Immature natural killer cell (primary cell): ENCODE data around the gene CACNG8. TPM values are rescaled to one million over a fixed set of nuclear protein-coding genes. Genes with fewer than 3 reads are reported as not detected.

ENCODE experiments used
- DNase-seq, 3 donors: peaks; one replicate each; pipeline ENCODE4 v3.0.0; 2022; ENCODE audit warnings: mixed read lengths in 1 of 3
- H3K27ac Mint-ChIP-seq, 6 donors: one replicate each; pipeline ENCODE4 v1.8.0; 2020; ENCODE audit warnings: mixed read lengths in 6 of 6, mild to moderate bottlenecking in 5 of 6, inconsistent platforms in 4 of 6, moderate library complexity in 3 of 6
- H3K27me3 Mint-ChIP-seq, 3 donors: one replicate each; pipeline ENCODE4 v1.8.0; 2020 to 2021; ENCODE audit warnings: low read depth in 3 of 3, mild to moderate bottlenecking in 3 of 3, mixed read lengths in 3 of 3, moderate library complexity in 3 of 3, inconsistent platforms in 1 of 3
- H3K36me3 Mint-ChIP-seq, 3 donors: one replicate each; pipeline ENCODE4 v1.8.0; 2020; ENCODE audit warnings: mixed read lengths in 3 of 3, inconsistent platforms in 2 of 3, mild to moderate bottlenecking in 2 of 3
- H3K4me1 Mint-ChIP-seq, 2 donors: one replicate each; pipeline ENCODE4 v1.8.0; 2020; ENCODE audit warnings: inconsistent platforms in 2 of 2, mild to moderate bottlenecking in 2 of 2, mixed read lengths in 2 of 2, moderate library complexity in 1 of 2
- H3K4me3 Mint-ChIP-seq, 5 donors: one replicate each; pipeline ENCODE4 v1.8.0; 2020; ENCODE audit warnings: mild to moderate bottlenecking in 5 of 5, mixed read lengths in 5 of 5, inconsistent platforms in 3 of 5, moderate library complexity in 3 of 5
- H3K9me3 Mint-ChIP-seq, 6 donors: one replicate each; pipeline ENCODE4 v1.8.0; 2020; ENCODE audit warnings: mild to moderate bottlenecking in 6 of 6, mixed read lengths in 6 of 6, inconsistent platforms in 4 of 6, moderate library complexity in 3 of 6
- polyA plus RNA-seq, 3 donors: library from polyadenylated mRNA; unstranded; fragments of 300-500 nt; fragmentation: Illumina TruSeq; gene quantifications; one replicate each; pipeline ENCODE4 v1.2.3, GENCODE V29; 2021

The CACNG8 gene
- polyA plus RNA-seq, 3 donors from 2014 or later: not detected

- H3K27me3 Mint-ChIP-seq: peaks cover 0 to 8% (median 5%) of the 10 kb centered on the region in 3 donors
- no peaks in the 10 kb centered on the region for H3K9me3 Mint-ChIP-seq
- no peak for DNase-seq
- H3K36me3 Mint-ChIP-seq: no peaks in the 10 kb centered on the region
- no peak overlapping the region for H3K4me3 Mint-ChIP-seq
- no peaks in the 10 kb centered on the region for H3K4me1 Mint-ChIP-seq
- no peak overlapping the region for H3K27ac Mint-ChIP-seq
Observed at GRCh38 chr19:53951947-53952346, 10.8 kb upstream of the CACNG8 start.

- Mint-ChIP-seq H3K9me3 (no peaks in the 10 kb centered on the region), H3K27me3 (peaks cover 6 to 14% (median 10%) of the 10 kb centered on the region in 3 donors), H3K4me3 (no peak overlapping the region), H3K4me1 (no peaks in the 10 kb centered on the region), H3K36me3 (no peaks in the 10 kb centered on the region), H3K27ac (no peak overlapping the region)
- no peak for DNase-seq
Observed at GRCh38 chr19:53953383-53953782, 9.4 kb upstream of the CACNG8 start.

GRCh38 chr19:53957448-53958167, 5.1 kb upstream of the CACNG8 start:
- Mint-ChIP-seq H3K4me3 (peak overlapping the region in 1 of 5 donors; percentile 51), H3K27ac (no peak overlapping the region), H3K27me3 (peaks cover 25 to 41% (median 27%) of the 10 kb centered on the region in 3 donors), H3K9me3 (peaks cover 0 to 2% (median 0%) of the 10 kb centered on the region in 6 donors), H3K4me1 (no peaks in the 10 kb centered on the region), H3K36me3 (peaks cover 0 to 4% (median 0%) of the 10 kb centered on the region in 3 donors)
- no peak for DNase-seq

GRCh38 chr19:53958168-53958571, 4.6 kb upstream of the CACNG8 start:
- H3K4me3 Mint-ChIP-seq: no peak overlapping the region
- H3K27ac Mint-ChIP-seq: no peak overlapping the region
- peaks cover 0 to 2% (median 0%) of the 10 kb centered on the region in 6 donors for H3K9me3 Mint-ChIP-seq
- H3K4me1 Mint-ChIP-seq: no peaks in the 10 kb centered on the region
- H3K36me3 Mint-ChIP-seq: peaks cover 0 to 4% (median 0%) of the 10 kb centered on the region in 3 donors
- peaks cover 25 to 41% (median 27%) of the 10 kb centered on the region in 3 donors for H3K27me3 Mint-ChIP-seq
- DNase-seq: no peak

- H3K9me3 Mint-ChIP-seq: peaks cover 0 to 2% (median 0%) of the 10 kb centered on the region in 6 donors
- H3K36me3 Mint-ChIP-seq: peaks cover 0 to 4% (median 0%) of the 10 kb centered on the region in 3 donors
- DNase-seq: no peak
- H3K27ac Mint-ChIP-seq: no peak overlapping the region
- H3K4me1 Mint-ChIP-seq: no peaks in the 10 kb centered on the region
- H3K4me3 Mint-ChIP-seq: peak overlapping the region in 1 of 5 donors; percentile 27
- H3K27me3 Mint-ChIP-seq: peaks cover 25 to 47% (median 31%) of the 10 kb centered on the region in 3 donors
Observed at GRCh38 chr19:53958823-53959757, 3.6 kb upstream of the CACNG8 start.

- H3K27ac Mint-ChIP-seq: no peak overlapping the region
Observed at GRCh38 chr19:53960187-53960586, 2.5 kb upstream of the CACNG8 start.

GRCh38 chr19:53960886-53961285, 1.9 kb upstream of the CACNG8 start:
- Mint-ChIP-seq H3K27ac (no peak overlapping the region), H3K4me3 (no peak overlapping the region), H3K9me3 (peaks cover 0 to 2% (median 0%) of the 10 kb centered on the region in 6 donors), H3K36me3 (peaks cover 0 to 4% (median 0%) of the 10 kb centered on the region in 3 donors), H3K27me3 (peaks cover 28 to 48% (median 39%) of the 10 kb centered on the region in 3 donors), H3K4me1 (peaks cover 0 to 2% of the 10 kb centered on the region in 2 donors)
- no peak for DNase-seq

More at GRCh38 chr19:53960187-53960586, 2.5 kb upstream of the CACNG8 start:
- no peak for DNase-seq
- Mint-ChIP-seq H3K4me3 (no peak overlapping the region), H3K9me3 (peaks cover 0 to 2% (median 0%) of the 10 kb centered on the region in 6 donors), H3K36me3 (peaks cover 0 to 4% (median 0%) of the 10 kb centered on the region in 3 donors), H3K27me3 (peaks cover 28 to 51% (median 35%) of the 10 kb centered on the region in 3 donors), H3K4me1 (peaks cover 0 to 2% of the 10 kb centered on the region in 2 donors)

GRCh38 chr19:53961523-53962356, 997 bp upstream of the CACNG8 start:
- Mint-ChIP-seq H3K9me3 (peaks cover 0 to 2% (median 0%) of the 10 kb centered on the region in 6 donors), H3K27ac (no peak overlapping the region), H3K4me3 (no peak overlapping the region)

GRCh38 chr19:53965091-53965490, 2.4 kb downstream of the CACNG8 start:
- Mint-ChIP-seq H3K4me1 (peaks cover 0 to 2% of the 10 kb centered on the region in 2 donors), H3K9me3 (no peaks in the 10 kb centered on the region), H3K36me3 (no peaks in the 10 kb centered on the region), H3K27ac (no peak overlapping the region), H3K27me3 (peaks cover 16 to 31% (median 27%) of the 10 kb centered on the region in 3 donors), H3K4me3 (no peak overlapping the region)
- DNase-seq: no peak

More at GRCh38 chr19:53961523-53962356, 997 bp upstream of the CACNG8 start:
- no peak for DNase-seq
- Mint-ChIP-seq H3K36me3 (peaks cover 0 to 4% (median 0%) of the 10 kb centered on the region in 3 donors), H3K4me1 (peaks cover 0 to 2% of the 10 kb centered on the region in 2 donors), H3K27me3 (peaks cover 29 to 48% (median 39%) of the 10 kb centered on the region in 3 donors)

GRCh38 chr19:53966931-53967330, 4.2 kb downstream of the CACNG8 start:
- H3K36me3 Mint-ChIP-seq: no peaks in the 10 kb centered on the region
- H3K27me3 Mint-ChIP-seq: peaks cover 4 to 17% (median 15%) of the 10 kb centered on the region in 3 donors
- H3K9me3 Mint-ChIP-seq: peaks cover 0 to 2% (median 0%) of the 10 kb centered on the region in 6 donors
- peaks cover 0 to 2% of the 10 kb centered on the region in 2 donors for H3K4me1 Mint-ChIP-seq
- H3K27ac Mint-ChIP-seq: no peak overlapping the region
- no peak overlapping the region for H3K4me3 Mint-ChIP-seq
- DNase-seq: no peak

GRCh38 chr19:53969366-53969765, 6.6 kb downstream of the CACNG8 start:
- Mint-ChIP-seq H3K36me3 (no peaks in the 10 kb centered on the region), H3K4me1 (peaks cover 0 to 2% of the 10 kb centered on the region in 2 donors), H3K27me3 (peaks cover 1 to 13% (median 11%) of the 10 kb centered on the region in 3 donors), H3K9me3 (peaks cover 0 to 2% (median 0%) of the 10 kb centered on the region in 6 donors), H3K4me3 (no peak overlapping the region), H3K27ac (no peak overlapping the region)
- no peak for DNase-seq

GRCh38 chr19:53971673-53972072, 8.9 kb downstream of the CACNG8 start:
- no peak for DNase-seq
- no peak overlapping the region for H3K27ac Mint-ChIP-seq
- H3K9me3 Mint-ChIP-seq: peaks cover 0 to 2% (median 0%) of the 10 kb centered on the region in 6 donors
- H3K27me3 Mint-ChIP-seq: peaks cover 0 to 16% (median 2%) of the 10 kb centered on the region in 3 donors
- no peak overlapping the region for H3K4me3 Mint-ChIP-seq
- no peaks in the 10 kb centered on the region for H3K36me3 Mint-ChIP-seq
- H3K4me1 Mint-ChIP-seq: no peaks in the 10 kb centered on the region
